Measurements from ENCODE around the gene ARID5B. TPM values are rescaled to one million over a fixed set of nuclear protein-coding genes. Genes with fewer than 3 reads are reported as not detected.

Gene ARID5B
- total RNA-seq, 4 donors from 2014 or later = 10.5 to 167 (median 29.4) TPM

DNA sequence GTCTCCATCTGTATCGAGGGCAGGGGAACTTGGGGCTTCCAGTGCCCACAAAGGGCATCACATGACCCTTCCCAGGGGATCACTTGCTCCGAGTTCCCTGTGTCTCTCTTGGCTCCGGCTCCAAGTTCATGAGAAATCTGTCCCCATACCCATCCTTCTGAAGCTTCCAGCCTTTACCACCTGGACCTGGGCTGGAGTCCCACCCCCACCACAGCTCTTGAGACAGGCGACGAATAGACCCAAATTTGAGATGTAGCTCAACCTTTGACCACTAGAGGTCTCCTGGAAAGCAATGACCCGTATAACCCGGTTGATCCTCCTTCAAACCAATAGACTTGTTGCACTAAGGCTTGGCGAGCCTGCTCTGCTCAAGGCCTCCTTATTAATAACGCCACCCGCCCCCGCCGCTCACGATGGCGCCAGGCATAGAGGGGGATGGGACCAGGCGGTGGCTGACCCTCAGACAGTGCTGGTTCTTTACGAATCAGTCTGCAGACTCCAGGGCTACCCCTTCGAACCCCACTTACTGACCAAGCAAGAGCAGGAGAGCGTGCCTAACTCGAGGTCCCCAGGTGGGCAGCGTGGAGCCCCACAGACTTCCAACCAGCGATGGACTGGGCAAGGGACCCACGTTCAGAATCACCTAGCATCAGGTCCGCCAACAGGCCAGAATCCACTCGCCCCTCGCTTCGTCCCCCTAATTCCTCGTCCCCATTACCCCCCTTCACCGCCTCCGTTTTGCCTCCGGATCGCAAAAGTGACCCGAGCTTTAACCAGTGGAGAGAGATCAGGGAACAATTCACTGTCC lies 4.4 kb upstream of the ARID5B start:
- H3K9me3 ChIP-seq = no peaks in the 10 kb centered on the region
- peak overlapping the region; percentile 19 to 42 (median 37) for H3K4me3 ChIP-seq
- TF ChIP-seq POLR2A (IDR thresholded peaks at IDR 0.05) = peak in 1 of 2 donors; percentile 22
- TF ChIP-seq, protein P1, sequence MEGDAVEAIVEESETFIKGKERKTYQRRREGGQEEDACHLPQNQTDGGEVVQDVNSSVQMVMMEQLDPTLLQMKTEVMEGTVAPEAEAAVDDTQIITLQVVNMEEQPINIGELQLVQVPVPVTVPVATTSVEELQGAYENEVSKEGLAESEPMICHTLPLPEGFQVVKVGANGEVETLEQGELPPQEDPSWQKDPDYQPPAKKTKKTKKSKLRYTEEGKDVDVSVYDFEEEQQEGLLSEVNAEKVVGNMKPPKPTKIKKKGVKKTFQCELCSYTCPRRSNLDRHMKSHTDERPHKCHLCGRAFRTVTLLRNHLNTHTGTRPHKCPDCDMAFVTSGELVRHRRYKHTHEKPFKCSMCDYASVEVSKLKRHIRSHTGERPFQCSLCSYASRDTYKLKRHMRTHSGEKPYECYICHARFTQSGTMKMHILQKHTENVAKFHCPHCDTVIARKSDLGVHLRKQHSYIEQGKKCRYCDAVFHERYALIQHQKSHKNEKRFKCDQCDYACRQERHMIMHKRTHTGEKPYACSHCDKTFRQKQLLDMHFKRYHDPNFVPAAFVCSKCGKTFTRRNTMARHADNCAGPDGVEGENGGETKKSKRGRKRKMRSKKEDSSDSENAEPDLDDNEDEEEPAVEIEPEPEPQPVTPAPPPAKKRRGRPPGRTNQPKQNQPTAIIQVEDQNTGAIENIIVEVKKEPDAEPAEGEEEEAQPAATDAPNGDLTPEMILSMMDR (IDR thresholded peaks at IDR 0.05) = peak; percentile 61 to 81 (median 74)
- no peaks in the 10 kb centered on the region for H3K27me3 ChIP-seq
- H3K27ac ChIP-seq = peak overlapping the region; percentile 45 to 95 (median 52)
- no peaks in the 10 kb centered on the region for H3K36me3 ChIP-seq
- peak; percentile 57 to 84 (median 72) for DNase-seq
- H3K4me1 ChIP-seq = peaks cover 0 to 32% (median 7%) of the 10 kb centered on the region in 4 donors

DNA sequence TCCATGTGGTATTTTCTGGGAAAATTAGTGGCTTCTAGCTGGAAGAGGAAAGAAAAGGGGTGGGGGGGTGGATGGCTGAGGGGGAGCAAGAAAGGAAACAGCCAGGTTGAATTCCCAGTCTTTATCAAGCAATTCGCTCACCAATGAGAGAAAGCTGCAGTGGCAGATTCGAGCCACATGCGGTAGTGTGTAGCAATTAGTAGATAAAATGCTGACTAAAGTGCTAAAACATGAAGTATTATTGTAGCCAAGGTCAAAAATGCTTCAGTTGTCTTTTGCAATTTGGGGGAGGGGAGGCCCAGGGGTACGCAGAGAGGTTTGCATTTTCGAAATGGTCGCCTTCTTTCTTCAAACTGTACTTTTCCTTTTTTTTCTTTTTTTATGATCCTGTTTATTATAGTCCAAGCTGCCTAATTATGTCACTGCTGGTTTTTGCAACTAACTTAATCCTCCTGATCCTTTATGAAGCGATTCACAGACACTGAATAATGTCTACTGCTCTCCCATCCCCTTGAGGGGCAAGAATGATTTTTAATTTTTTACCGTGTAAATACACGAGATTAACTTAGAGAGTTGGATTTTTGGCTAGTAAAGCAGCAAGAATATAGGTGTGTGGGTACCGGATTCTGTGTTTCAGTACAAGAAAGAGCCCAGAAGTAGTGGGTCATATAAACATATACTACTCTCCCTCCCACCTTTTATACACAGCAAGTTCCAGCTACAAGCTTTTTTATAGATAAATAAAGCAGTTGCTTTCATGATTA lies 3.6 kb upstream of the ARID5B start:
- Histone ChIP-seq H3K4me3 (peak overlapping the region; percentile 19 to 42 (median 37)), H3K9me3 (no peaks in the 10 kb centered on the region), H3K27ac (peak overlapping the region; percentile 45 to 95 (median 52)), H3K4me1 (peaks cover 0 to 32% (median 7%) of the 10 kb centered on the region in 4 donors), H3K27me3 (no peaks in the 10 kb centered on the region), H3K36me3 (no peaks in the 10 kb centered on the region)
- peak in 2 of 3 donors; percentile 58 to 80 for DNase-seq
- TF ChIP-seq POLR2A (IDR thresholded peaks at IDR 0.05) = no peak
- TF ChIP-seq, protein P1 (IDR thresholded peaks at IDR 0.05) = peak; percentile 22 to 64 (median 42)

DNA sequence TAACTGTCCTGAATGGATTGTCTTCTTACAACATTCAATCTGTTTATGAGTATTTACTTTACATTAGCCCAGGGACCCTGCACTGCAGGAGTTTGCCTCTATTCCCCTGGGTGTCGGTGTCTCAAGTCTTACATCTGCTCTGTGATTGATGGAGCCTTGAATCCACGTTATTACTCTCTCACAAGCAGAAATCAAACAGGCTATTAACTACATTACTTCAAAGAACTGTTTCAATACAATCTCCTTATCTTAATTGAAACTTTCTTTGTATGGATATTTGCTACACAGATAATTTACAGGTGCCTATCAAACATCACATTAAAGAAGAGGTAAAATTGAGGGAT lies 3.1 kb upstream of the ARID5B start:
- peak overlapping the region in 1 of 4 donors; percentile 95 for H3K27ac ChIP-seq

DNA sequence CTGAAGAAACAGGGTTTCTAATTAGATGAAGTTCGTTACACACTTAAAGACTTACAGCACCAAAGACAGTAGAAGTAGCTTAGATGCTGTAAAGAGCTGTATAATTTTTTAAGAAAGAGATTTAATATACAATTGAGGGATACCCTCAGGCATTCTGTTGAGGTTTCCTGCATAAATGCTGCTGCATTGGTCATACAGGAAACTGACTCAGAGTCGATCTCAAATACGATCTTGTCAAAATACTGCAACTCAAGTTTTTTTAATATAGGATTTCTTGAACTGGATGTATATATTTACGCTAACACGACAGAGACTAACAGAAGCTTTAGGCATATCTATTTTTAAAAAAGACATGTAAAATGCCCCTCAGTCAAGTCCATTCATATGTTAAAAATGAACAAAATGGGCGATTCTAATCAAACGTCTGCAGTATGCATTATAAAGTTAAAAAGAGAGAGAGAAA lies 2.4 kb upstream of the ARID5B start:
- H3K36me3 ChIP-seq = no peaks in the 10 kb centered on the region
- DNase-seq = no peak
- peak overlapping the region; percentile 69 to 84 (median 77) for H3K4me3 ChIP-seq
- H3K27ac ChIP-seq = peak overlapping the region; percentile 94 to 97 (median 94)
- no peaks in the 10 kb centered on the region for H3K27me3 ChIP-seq
- TF ChIP-seq, protein P1 (IDR thresholded peaks at IDR 0.05) = no peak
- no peak for TF ChIP-seq POLR2A (IDR thresholded peaks at IDR 0.05)
- peaks cover 0 to 32% (median 7%) of the 10 kb centered on the region in 4 donors for H3K4me1 ChIP-seq
- H3K9me3 ChIP-seq = no peaks in the 10 kb centered on the region

More for the DNA sequence above, 3.1 kb upstream of the ARID5B start:
- Histone ChIP-seq H3K4me3 (no peak overlapping the region), H3K9me3 (no peaks in the 10 kb centered on the region), H3K27me3 (no peaks in the 10 kb centered on the region), H3K36me3 (no peaks in the 10 kb centered on the region), H3K4me1 (peaks cover 0 to 32% (median 7%) of the 10 kb centered on the region in 4 donors)
- no peak for TF ChIP-seq POLR2A (IDR thresholded peaks at IDR 0.05)
- TF ChIP-seq, protein P1 (IDR thresholded peaks at IDR 0.05) = no peak
- no peak for DNase-seq

DNA sequence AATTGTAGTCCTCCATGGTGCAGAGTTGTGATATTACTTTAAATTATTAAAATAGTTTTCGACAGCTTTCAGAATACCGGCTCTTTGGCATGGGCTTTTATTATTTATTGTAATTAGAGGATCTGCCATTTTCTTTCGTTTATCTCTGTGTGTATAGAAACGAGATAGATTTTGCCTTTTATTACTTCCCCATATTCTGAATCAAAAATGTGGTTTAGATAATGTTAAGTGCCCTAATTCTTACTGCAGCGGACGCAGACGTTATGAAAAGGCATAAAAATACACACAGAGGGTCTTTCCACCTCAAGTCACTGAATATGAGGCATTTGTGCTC lies 1.9 kb upstream of the ARID5B start:
- Histone ChIP-seq H3K27me3 (no peaks in the 10 kb centered on the region), H3K36me3 (no peaks in the 10 kb centered on the region), H3K4me3 (peak overlapping the region; percentile 69 to 84 (median 77)), H3K27ac (peak overlapping the region; percentile 94 to 97 (median 94)), H3K9me3 (no peaks in the 10 kb centered on the region), H3K4me1 (peaks cover 0 to 38% (median 7%) of the 10 kb centered on the region in 4 donors)
- no peak for TF ChIP-seq POLR2A (IDR thresholded peaks at IDR 0.05)
- TF ChIP-seq, protein P1 (IDR thresholded peaks at IDR 0.05) = no peak
- no peak for DNase-seq

All from Peyer's patch (tissue), 4 donors.